ENCODE results near the gene R3HDM1. TPM values are rescaled to one million over a fixed set of nuclear protein-coding genes. Genes with fewer than 3 reads are reported as not detected.

Gene R3HDM1
- total and polyA plus RNA-seq, 2 experiments from 2014 or later = 9.2 to 18.9 TPM

- in situ Hi-C loops (cut with MboI) = no loop called here
- DNase-seq = peak; percentile 81
- WGBS, 2 experiments (ENCODE audit: low coverage in 1 of 2, low lambda C conversion rate in 2 of 2, missing lambda C conversion rate in 2 of 2) = 0 to 2% methylated on average over 34 of the region's 34 CpGs
Observed at GRCh38 chr2:135742325-135742757, 211.1 kb downstream of the R3HDM1 start.

GRCh38 chr2:135743860-135744259, 212.6 kb downstream of the R3HDM1 start:
- peaks cover 1% of the 10 kb centered on the region for H3K36me3 ChIP-seq (ENCODE audit: low read depth)
- H3K79me2 ChIP-seq (ENCODE audit: insufficient read depth) = peaks cover 70% of the 10 kb centered on the region
- peaks cover 33% of the 10 kb centered on the region for H3K4me1 ChIP-seq (ENCODE audit: insufficient read depth)
- no peaks in the 10 kb centered on the region for H3K9me2 ChIP-seq (ENCODE audit: insufficient read depth)
- WGBS, 2 experiments (ENCODE audit: low coverage in 1 of 2, low lambda C conversion rate in 2 of 2, missing lambda C conversion rate in 2 of 2) = 100% methylated on average over 1 of the region's 1 CpG
- peak overlapping the region; percentile 90; the same call in 1 of the 2 replicates for H3K27ac ChIP-seq
- H3K27me3 ChIP-seq (replicated peaks; ENCODE audit: insufficient read depth) = no peaks in the 10 kb centered on the region
- peaks cover 13% of the 10 kb centered on the region; the same call in 1 of the 2 replicates for H4K20me1 ChIP-seq (ENCODE audit: insufficient read depth)
- H3K4me3 ChIP-seq = peak overlapping the region; percentile 92
- peak overlapping the region; percentile 98 for H3K9ac ChIP-seq
- H2AFZ ChIP-seq = no peak overlapping the region
- DNase-seq = peak; percentile 14
- in situ Hi-C loops (cut with MboI) = no loop called here
- H3K9me3 ChIP-seq (ENCODE audit: low read depth) = no peaks in the 10 kb centered on the region
- H3K4me2 ChIP-seq (ENCODE audit: unreplicated experiment) = peak overlapping the region; percentile 97
- H3F3A ChIP-seq (ENCODE audit: insufficient read depth) = peaks cover 32% of the 10 kb centered on the region
- TF ChIP-seq EZH2phosphoT487 (IDR thresholded peaks at IDR 0.05; ENCODE audit: insufficient read depth, low read depth) (no peak), EZH2 (IDR thresholded peaks at IDR 0.05; ENCODE audit: insufficient read depth, poor library complexity, severe bottlenecking) (no peak)

More at GRCh38 chr2:135742325-135742757, 211.1 kb downstream of the R3HDM1 start:
- Histone ChIP-seq H3K27me3 (replicated peaks; ENCODE audit: insufficient read depth) (no peaks in the 10 kb centered on the region), H3K4me1 (ENCODE audit: insufficient read depth) (peaks cover 33% of the 10 kb centered on the region), H3F3A (ENCODE audit: insufficient read depth) (peaks cover 32% of the 10 kb centered on the region), H3K9me3 (ENCODE audit: low read depth) (no peaks in the 10 kb centered on the region), H3K9ac (peak overlapping the region; percentile 98), H2AFZ (peak overlapping the region; percentile 61), H3K36me3 (ENCODE audit: low read depth) (no peaks in the 10 kb centered on the region; the same call in 1 of the 2 replicates), H3K9me2 (ENCODE audit: insufficient read depth) (no peaks in the 10 kb centered on the region), H3K27ac (peak overlapping the region; percentile 90), H4K20me1 (ENCODE audit: insufficient read depth) (peaks cover 13% of the 10 kb centered on the region; the same call in 1 of the 2 replicates), H3K79me2 (ENCODE audit: insufficient read depth) (peaks cover 54% of the 10 kb centered on the region), H3K4me3 (peak overlapping the region; percentile 92), H3K4me2 (ENCODE audit: unreplicated experiment) (peak overlapping the region; percentile 97)
- no peak for TF ChIP-seq EZH2 (IDR thresholded peaks at IDR 0.05; ENCODE audit: insufficient read depth, poor library complexity, severe bottlenecking)
- TF ChIP-seq EZH2phosphoT487 (IDR thresholded peaks at IDR 0.05; ENCODE audit: insufficient read depth, low read depth) = no peak

GRCh38 chr2:135744760-135745314, 213.6 kb downstream of the R3HDM1 start:
- peak; percentile 51 for DNase-seq
- Histone ChIP-seq H3K27ac (peak overlapping the region; percentile 60; the same call in 1 of the 2 replicates), H3K9ac (no peak overlapping the region), H3K79me2 (ENCODE audit: insufficient read depth) (peaks cover 79% of the 10 kb centered on the region), H3K4me2 (ENCODE audit: unreplicated experiment) (peak overlapping the region; percentile 97), H3K4me3 (no peak overlapping the region), H3K27me3 (replicated peaks; ENCODE audit: insufficient read depth) (no peaks in the 10 kb centered on the region), H3K4me1 (ENCODE audit: insufficient read depth) (peaks cover 33% of the 10 kb centered on the region), H4K20me1 (ENCODE audit: insufficient read depth) (peaks cover 13% of the 10 kb centered on the region; the same call in 1 of the 2 replicates), H3K9me2 (ENCODE audit: insufficient read depth) (no peaks in the 10 kb centered on the region), H2AFZ (no peak overlapping the region), H3F3A (ENCODE audit: insufficient read depth) (peaks cover 32% of the 10 kb centered on the region), H3K9me3 (ENCODE audit: low read depth) (no peaks in the 10 kb centered on the region), H3K36me3 (ENCODE audit: low read depth) (peaks cover 6% of the 10 kb centered on the region)
- in situ Hi-C loops (cut with MboI) = no loop called here
- 76 to 83% methylated on average over 5 of the region's 5 CpGs for WGBS, 2 experiments (ENCODE audit: low coverage in 1 of 2, low lambda C conversion rate in 2 of 2, missing lambda C conversion rate in 2 of 2)
- TF ChIP-seq EZH2phosphoT487 (IDR thresholded peaks at IDR 0.05; ENCODE audit: insufficient read depth, low read depth) (no peak), EZH2 (IDR thresholded peaks at IDR 0.05; ENCODE audit: insufficient read depth, poor library complexity, severe bottlenecking) (no peak)

GRCh38 chr2:135745545-135745944, 214.3 kb downstream of the R3HDM1 start:
- H3K9me2 ChIP-seq (ENCODE audit: insufficient read depth) = no peaks in the 10 kb centered on the region
- WGBS, 2 experiments (ENCODE audit: low coverage in 1 of 2, low lambda C conversion rate in 2 of 2, missing lambda C conversion rate in 2 of 2) = 46 to 53% methylated on average over 3 to 4 of the region's 4 CpGs
- H3K9me3 ChIP-seq (ENCODE audit: low read depth) = no peaks in the 10 kb centered on the region
- H2AFZ ChIP-seq = no peak overlapping the region
- peaks cover 86% of the 10 kb centered on the region for H3K79me2 ChIP-seq (ENCODE audit: insufficient read depth)
- H3K4me3 ChIP-seq = no peak overlapping the region
- H3K36me3 ChIP-seq (ENCODE audit: low read depth) = peaks cover 8% of the 10 kb centered on the region
- H3K4me2 ChIP-seq (ENCODE audit: unreplicated experiment) = peak overlapping the region; percentile 14
- H3K9ac ChIP-seq = no peak overlapping the region
- H3K4me1 ChIP-seq (ENCODE audit: insufficient read depth) = peaks cover 33% of the 10 kb centered on the region
- H3K27ac ChIP-seq = peak overlapping the region; percentile 60
- H3F3A ChIP-seq (ENCODE audit: insufficient read depth) = peaks cover 32% of the 10 kb centered on the region
- H3K27me3 ChIP-seq (replicated peaks; ENCODE audit: insufficient read depth) = no peaks in the 10 kb centered on the region
- in situ Hi-C loops (cut with MboI) = no loop called here
- DNase-seq = peak; percentile 78
- H4K20me1 ChIP-seq (ENCODE audit: insufficient read depth) = peaks cover 13% of the 10 kb centered on the region; the same call in 1 of the 2 replicates
- no peak for TF ChIP-seq EZH2 (IDR thresholded peaks at IDR 0.05; ENCODE audit: insufficient read depth, poor library complexity, severe bottlenecking)
- TF ChIP-seq EZH2phosphoT487 (IDR thresholded peaks at IDR 0.05; ENCODE audit: insufficient read depth, low read depth) = no peak

Measured in GM23248 (cell line).